SK-MEL-5 (cell line): ENCODE data around the gene RUFY4. TPM values are rescaled to one million over a fixed set of nuclear protein-coding genes. Genes with fewer than 3 reads are reported as not detected.
"Not testable (repeated sequence)": the region's sequence is repeated elsewhere in the genome, so short reads cannot be mapped to it uniquely, and the experiment has no call there.

Source experiments
- DNase-seq: peaks from one replicate; pipeline ENCODE4 v3.0.0-alpha.2; 2016; ENCODE audit warnings: low read depth, low spot score
- in situ Hi-C: cut with HindIII; loops from 2 replicates; pipeline ENCODE4 v1.10.0; 2016; ENCODE audit warnings: low sequenced_read_pairs, high pct_unique_total_duplicates, low pct_unique_long_range_greater_than_20kb
- polyA plus RNA-seq, 2 experiments: library from polyadenylated mRNA; depleted of rRNA; stranded (reverse); fragments of >200 nt; gene quantifications; 2 replicates each; pipeline ENCODE4 v1.2.3, GENCODE V29; 2015
- total RNA-seq: library from RNA; depleted of rRNA; stranded (reverse); fragments of >200 nt; shearing (Covaris generic); gene quantifications from 2 replicates; pipeline ENCODE4 v1.2.3, GENCODE V29; 2014; rRNA removed

Gene RUFY4, protein sequence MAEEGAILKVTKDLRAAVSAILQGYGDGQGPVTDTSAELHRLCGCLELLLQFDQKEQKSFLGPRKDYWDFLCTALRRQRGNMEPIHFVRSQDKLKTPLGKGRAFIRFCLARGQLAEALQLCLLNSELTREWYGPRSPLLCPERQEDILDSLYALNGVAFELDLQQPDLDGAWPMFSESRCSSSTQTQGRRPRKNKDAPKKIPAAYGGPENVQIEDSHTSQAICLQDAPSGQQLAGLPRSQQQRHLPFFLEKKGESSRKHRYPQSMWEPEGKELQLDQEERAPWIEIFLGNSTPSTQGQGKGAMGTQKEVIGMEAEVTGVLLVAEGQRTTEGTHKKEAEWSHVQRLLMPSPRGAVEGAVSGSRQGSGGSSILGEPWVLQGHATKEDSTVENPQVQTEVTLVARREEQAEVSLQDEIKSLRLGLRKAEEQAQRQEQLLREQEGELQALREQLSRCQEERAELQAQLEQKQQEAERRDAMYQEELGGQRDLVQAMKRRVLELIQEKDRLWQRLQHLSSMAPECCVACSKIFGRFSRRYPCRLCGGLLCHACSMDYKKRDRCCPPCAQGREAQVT
- total RNA-seq, result not detected in 2 replicates
- not detected in 2 replicates for polyA plus RNA-seq (2015; cell fraction: cytosol; rRNA removed)
- polyA plus RNA-seq (2015; cell fraction: nucleus; rRNA removed), result 0.28 TPM in 1 of 2 replicates, not detected in the other

DNA sequence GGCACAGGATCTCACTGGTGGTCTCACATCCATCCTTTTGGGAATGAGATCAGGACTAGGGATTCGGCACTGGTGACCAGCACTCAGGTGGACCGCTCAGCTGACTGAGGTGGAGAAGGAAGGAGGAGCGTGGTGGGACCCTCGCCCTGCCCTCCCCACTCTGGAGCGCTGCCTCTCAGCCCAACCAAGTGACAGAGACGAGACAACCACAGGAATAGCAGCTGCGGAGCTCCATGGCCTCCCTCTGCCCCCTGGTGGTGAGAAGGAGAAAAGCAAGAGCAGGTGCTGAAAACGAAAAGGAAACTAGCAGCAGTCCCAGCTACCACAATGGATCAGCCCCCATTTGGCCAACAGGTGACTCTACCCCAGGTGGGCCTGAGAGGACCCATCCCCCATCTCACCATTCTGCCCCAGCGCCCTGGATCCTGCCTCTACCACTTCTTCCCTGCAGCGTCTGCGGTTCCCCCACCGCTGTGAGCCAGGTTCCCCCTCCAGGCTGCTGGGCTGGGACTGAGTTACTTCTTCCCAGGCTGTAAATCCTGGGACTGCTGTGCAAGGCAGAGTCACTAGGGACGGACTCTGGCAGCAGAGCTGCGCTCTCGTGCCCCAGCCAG is at the start of gene RUFY4:
Gene RUFY4, plus strand, starts transcription at position 533 of the 614 bp plus-strand sequence. CDS start 1,353 bp downstream, outside the sequence.
- peak; percentile 70 for DNase-seq
- in situ Hi-C loops, result not testable (repeated sequence)

DNA sequence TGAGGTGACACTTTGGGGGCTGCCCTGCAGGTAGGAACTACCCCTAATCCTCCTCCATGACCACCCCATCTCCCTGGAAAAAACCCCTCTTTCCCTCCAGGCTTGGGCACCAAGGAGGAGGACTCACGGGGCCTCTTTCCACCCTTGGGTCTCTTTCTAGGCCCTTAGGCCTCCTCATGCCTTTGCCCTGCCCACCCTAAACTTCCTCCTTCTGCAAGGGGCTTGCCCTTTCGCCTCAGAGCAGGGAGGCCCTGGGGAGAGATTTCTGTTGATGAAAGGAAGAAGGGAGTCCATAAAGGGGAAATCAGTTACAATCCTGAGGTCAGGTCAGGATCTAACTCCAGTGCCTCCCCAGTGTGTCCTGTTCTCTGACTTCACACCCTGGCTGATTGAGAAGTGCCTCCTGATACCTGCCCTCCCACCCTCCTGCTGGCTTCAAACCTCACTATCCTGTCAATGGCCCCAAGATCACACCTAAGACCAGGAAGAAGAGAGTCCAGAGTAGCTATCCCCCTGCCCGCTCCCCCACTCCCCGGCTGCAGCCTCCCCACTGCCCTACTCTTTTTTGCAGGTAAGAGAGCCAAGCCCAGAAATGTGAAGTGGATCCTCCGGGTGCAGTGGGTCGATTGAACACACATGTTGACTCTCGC is 49.5 kb upstream of the RUFY4 start:
- DNase-seq, result no peak
- in situ Hi-C loops, result no loop called here

DNA sequence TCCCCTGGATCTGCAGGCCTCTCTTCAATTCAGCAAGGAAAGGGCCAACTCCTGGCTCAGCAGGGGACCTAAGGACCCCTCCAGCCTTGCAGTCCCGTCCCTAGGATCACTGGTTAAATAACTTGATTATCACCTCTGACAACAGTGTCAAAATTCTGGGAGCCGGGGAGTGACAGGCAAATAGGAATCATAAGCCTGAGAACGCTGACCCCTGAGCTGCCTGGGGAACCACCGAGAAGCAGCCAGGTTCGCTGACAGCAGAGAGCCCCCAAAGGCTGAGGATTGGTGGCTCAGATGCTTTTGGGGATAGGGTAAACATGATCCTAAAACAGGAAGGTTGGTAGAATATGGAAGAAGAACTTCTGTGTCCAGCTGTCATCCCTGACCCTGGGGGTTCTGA is 48.8 kb upstream of the RUFY4 start:
- in situ Hi-C loops, result no loop called here
- no peak for DNase-seq

DNA sequence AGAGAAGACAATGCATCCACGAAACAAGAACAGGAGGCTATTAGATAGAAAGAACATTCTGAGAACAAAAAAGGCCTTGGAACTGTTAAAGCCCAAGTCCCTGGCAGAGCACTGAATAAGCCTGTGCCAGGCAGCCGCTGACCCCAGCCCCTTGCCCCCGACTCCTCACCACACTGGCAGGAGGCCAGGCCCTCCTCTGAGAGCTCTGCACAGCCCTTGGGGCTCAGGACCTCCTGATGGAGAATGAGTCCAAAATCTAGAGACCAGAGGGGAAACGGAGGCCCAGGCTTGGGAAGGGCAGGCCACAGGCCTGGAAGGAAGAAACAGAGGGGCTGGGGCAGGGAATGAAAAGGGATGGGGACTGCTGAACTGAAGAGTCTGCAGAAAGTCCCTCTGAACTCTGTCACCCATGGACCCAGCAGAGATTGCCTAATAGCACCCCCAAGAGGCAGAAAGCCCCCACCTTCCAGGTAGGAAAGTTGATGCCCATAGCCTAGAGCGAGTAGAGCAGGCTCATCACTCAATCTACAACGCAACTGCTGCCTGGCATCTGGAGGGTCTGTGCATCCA is 48.0 kb upstream of the RUFY4 start:
- no peak for DNase-seq
- in situ Hi-C loops, result no loop called here

DNA sequence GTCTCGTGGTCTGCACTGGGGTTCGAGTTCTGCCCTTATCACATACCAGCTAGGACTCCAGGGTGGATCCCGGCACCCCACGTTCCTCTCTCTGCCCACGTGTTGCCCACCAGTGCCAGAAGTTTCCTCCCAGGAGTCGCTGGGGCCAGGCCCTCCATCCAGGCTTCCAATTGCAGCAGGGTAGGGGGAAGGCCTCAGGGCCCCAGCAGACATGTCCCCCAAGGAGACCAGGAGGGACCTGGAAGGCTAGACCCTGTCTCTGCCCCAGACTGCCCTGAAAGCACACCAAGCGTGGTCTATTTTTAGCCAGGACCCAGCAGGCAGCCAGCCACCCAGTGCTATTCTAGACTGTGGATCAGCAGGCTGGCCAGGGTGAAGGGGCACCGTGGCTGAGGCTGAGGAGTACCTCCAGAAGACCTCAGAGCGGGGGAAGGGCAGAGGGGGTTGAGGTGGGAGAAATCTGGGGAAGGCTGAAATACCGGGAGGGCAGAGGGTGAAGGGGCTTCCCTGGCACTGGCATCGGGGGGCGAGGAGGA is 47.4 kb upstream of the RUFY4 start:
- in situ Hi-C loops, result no loop called here
- DNase-seq, result no peak

DNA sequence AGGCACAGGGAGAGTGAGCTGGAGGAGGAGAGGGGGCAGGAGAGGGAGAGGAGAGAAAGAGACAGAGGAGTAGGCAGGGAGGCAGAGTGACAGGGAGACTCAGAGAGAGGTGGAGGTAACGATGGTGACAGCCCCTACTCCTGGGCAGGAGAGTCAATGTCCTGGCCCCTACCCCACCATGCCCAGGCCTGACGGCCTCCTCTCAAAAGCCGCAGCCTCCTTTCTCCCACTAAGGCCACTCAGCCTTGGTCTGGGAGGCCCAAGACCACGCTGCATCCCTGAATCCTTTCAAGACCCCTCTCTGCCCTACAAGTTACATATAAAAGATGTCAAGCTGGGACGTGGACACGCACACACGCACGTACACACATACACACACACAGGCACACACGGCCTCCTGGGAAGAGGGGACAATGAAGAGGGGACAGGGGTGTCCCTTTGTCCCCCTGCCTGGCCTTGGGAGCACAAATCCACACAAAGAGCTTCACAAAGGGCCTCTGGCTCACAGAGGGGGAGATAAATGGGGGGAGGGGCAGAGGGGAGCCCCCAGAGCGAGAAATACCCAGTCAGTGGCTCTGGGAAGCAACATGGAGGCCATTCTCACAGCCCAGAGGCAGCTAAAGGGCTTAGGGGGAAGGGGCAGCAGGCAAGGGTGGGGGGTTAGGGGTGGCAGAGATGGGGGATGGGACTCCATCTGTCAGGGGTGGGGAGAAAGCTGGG is 46.8 kb upstream of the RUFY4 start:
- no peak for DNase-seq
- in situ Hi-C loops, result no loop called here

DNA sequence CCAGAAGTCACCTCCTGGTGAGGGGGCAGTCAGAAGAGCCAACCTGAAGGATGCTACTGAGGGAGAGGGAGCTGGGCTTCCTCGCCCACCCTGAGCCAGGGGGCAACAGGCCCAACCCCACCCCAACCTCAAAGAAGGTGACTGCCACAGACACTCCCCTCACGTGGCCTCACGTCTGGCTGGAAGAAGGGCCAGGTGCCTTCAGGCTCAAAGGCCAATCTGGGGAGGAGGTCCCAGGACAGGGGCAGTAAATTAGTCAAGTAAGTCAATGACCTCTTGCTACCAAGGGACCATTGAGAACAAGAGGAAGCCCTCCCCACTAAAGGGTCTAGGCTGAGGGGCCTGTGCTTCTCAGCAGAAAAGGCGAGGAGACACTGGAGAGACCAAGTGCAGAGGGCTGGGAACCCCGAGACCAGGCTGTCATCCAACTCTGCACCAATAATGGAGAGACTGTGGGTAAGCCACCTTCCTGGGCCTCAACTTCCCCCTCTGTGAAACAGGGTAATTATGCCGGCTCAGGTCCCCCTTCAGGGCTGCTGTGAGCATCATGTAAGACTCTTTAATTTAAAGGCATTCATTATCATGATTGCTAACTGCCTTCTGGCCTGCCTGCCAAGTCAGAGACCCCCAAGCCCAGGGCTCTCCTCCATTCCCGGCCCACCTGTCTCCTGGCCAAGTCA is 46.1 kb upstream of the RUFY4 start:
- no peak for DNase-seq
- in situ Hi-C loops, result no loop called here

DNA sequence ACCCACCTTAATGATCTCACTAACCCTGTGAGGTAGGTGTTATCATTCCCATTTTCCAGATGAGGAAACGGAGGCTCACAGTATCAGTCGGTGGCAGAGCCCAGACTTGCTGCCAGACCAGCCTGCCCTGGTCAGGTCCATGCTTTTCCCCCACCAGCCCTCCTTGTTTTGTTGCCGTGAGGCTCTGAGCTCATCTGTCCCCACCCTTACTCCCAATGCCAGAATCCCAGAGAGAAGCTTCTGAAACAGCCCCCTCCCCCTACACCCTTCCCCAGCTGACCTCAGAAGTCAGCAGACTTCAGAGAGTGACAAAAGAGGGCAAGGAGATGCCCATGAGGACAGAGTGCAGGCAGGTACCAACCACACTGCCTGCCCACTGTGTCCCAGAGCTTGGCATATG is 45.4 kb upstream of the RUFY4 start:
- in situ Hi-C loops, result no loop called here
- DNase-seq, result no peak

DNA sequence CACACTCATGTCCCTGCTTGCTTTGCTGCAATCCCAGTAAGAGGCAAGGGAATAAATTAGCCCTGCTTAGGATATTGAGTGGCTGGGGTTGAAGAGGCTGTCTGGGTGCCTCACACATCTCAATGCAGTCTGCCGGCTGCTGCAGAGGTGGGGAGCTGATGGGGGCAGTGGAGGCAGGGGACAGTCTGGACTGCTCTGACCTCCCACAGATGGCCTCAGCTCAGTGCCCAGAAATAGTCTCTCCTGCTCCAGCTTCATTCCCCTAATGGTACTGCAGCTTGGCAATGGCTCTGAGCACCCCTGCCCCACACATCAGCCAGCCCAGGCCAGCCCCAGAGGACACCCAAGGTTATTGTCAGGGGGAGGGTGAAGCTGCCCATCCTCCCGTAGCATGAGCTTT is 44.7 kb upstream of the RUFY4 start:
- in situ Hi-C loops, result no loop called here
- DNase-seq, result no peak

DNA sequence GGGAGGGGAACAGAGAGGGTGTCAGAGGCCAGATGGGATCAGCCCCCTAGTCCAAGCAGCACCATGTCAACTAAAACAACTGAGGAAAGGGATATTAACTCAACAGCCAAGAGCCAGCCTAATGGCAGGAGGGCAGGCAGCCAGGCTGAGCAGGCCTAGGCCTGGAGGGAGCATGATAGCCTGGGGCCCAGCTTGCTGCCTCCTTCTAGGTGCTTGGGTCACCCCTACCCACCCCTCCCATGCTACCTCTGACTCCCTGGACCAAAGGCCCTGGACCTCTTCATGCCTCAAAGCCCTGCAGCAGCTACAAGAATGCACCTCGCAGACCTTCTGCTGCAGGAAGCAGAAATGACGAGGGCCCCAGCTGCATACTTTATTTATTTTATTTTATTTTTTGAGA is 44.2 kb upstream of the RUFY4 start:
- DNase-seq, result no peak
- in situ Hi-C loops, result no loop called here

DNA sequence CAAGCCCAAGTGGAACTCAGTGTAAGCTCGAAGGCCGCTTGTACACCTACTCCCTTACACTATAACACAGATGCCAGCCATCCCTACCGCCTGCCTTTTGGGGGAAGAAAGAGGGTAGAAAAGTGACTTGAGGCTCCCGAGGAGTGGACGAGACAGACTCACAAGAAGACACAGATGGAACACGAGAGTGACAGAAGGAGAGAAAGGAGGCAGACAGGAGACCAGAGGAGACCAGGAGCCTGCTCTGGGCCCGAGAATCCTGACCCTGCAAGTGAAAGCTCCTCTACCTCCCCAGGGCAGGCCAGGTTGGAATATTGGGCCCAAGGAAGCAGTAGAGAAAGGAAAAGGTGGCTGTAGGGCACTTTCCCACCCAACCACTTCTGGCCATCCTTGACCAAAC is 42.8 kb upstream of the RUFY4 start:
- in situ Hi-C loops, result no loop called here
- DNase-seq, result no peak

DNA sequence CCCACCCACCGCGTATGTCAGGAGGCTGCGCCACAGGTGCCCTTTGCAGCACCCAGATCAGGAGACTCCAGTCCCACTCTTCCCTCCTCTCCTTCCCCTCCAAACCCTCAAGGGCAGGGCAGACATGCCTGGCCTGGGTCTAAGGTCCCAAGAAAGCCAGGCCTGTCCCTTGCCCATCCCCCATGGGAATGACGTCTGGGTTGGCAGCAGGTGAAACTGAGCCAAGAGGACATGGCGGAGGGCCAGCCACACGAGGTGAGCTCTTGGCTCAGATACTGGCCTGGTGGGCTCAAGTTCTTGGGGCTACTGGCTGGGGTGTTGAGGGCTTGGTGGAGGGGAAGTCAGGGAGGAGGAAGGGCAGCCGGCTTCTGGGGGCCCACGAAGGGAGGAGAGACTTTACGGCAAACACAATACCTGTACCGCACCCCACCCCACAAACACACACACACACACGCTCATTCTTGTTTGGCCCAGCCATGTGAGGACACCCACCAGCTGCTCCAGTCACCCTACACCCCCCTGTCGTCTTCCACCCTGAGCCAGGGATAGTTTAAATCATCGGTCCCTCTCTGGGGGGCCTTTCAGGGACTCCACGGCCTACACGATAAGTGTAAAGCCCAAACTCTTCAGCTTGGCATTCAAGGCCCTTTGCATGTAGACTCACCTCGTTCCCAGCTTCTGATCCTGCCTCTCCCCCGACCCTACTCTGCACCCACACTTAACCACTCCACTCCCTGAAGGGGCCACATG is 42.2 kb upstream of the RUFY4 start:
- in situ Hi-C loops, result no loop called here
- no peak for DNase-seq

DNA sequence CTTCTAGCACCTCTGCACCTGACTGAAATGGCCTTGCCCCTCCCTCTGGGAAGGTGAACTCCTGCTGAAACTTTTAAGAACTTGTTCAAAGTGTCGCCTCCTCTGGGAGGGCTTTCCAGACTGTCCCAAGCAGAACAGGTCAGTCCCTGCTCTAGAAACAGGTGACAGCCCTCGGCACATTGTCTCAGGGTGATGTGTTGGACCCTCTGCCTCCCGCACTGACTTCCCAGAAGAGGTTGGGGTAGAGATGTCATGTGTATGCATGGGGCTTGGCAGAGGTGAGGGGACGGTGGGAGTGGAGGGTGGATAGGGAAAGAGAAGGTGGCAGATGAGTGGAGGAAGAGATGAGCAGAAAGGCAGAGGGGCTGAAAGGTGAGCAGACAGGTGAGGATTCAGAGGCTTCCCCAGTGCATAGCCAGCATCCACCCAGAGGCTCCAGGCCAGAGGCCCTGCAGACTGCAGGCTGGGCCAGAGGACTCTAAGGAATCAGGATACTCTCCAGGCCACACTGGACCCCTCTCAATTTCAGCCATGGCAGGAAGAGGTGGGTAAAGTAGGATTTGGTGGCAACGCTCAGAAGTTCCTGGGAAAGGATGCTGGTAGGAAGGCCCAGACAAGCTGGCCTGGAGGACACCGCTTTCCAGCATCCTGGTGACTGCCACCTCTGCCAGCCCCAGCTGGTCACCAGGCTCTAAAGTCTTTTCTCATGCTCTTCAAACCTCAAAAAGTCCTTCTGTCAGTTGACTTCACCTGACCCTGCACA is 41.4 kb upstream of the RUFY4 start:
- in situ Hi-C loops, result no loop called here
- DNase-seq, result no peak

DNA sequence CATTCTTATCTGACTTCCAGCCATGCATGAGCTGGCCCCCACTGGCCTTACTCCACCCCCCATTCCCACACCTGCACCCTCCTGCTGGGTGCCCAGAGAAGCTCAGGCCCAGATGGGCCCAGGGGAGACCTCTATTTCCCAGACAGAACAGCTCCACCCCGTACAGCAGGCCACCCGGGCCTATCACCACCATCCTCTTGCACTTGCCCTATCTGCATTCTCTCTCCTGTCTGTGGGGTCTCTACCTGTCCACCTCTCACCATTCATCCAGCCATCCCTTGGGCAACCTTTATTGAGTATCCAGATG is 40.9 kb upstream of the RUFY4 start:
- no peak for DNase-seq
- in situ Hi-C loops, result no loop called here

DNA sequence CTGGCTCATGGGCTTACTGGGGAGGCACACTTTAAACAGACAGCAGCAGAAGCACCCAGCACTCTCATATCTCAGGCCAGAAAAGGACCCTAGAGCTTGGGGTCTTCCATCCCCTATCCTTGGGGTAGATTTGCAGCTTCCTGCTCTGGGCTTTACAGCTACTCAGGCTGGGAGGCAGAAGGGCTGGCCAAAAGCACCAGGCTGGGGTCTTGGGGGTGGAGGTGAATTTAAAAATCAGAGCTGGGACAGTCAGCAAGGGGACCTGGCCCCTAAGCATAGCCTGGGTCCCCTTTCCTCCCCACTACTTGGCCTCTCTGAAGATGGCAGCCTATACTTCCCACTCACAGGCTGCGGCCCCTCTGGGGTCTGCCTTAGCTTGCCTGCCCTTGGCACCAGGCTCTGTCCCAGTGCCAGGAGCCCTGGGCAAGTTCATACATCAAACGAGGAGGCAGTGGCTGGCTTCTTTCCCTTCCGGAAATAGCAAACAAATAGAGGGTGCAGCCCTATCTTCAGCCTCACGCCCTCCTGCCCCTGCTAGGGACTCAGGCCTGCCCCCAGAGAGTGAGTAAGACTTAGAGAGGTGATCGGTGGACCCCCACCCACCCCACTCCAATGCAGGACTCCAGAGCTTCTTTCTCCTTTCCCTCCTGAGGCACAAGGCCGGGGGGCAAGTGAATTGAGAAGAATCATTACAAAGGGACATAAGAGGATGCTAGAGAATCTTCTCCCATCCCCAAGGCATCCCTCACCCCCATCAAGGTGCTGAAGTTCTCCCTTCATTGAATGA is 40.3 kb upstream of the RUFY4 start:
- in situ Hi-C loops, result no loop called here
- no peak for DNase-seq
